ENCODE data around the gene RAET1G.

GRCh38 chr6:149913540-149914240 is 9.2 kb downstream of the RAET1G start:
- TF ChIP-seq CTCF (IDR thresholded peaks at IDR 0.05): no peak
- no peak for TF ChIP-seq POLR2A (IDR thresholded peaks at IDR 0.05)
